Immature natural killer cell (primary cell): ENCODE measurements around the gene AEBP1. TPM values are rescaled to one million over a fixed set of nuclear protein-coding genes. Genes with fewer than 3 reads are reported as not detected.
A peak's percentile ranks its signal among the peaks of the same experiment; 100 is the strongest.

Experiments used
- DNase-seq, 3 donors: peaks; one replicate each; pipeline ENCODE4 v3.0.0; 2022; ENCODE audit warnings: mixed read lengths in 1 of 3
- H3K27ac Mint-ChIP-seq, 6 donors: one replicate each; pipeline ENCODE4 v1.8.0; 2020; ENCODE audit warnings: mixed read lengths in 6 of 6, mild to moderate bottlenecking in 5 of 6, inconsistent platforms in 4 of 6, moderate library complexity in 3 of 6
- H3K27me3 Mint-ChIP-seq, 3 donors: one replicate each; pipeline ENCODE4 v1.8.0; 2020 to 2021; ENCODE audit warnings: low read depth in 3 of 3, mild to moderate bottlenecking in 3 of 3, mixed read lengths in 3 of 3, moderate library complexity in 3 of 3, inconsistent platforms in 1 of 3
- H3K36me3 Mint-ChIP-seq, 3 donors: one replicate each; pipeline ENCODE4 v1.8.0; 2020; ENCODE audit warnings: mixed read lengths in 3 of 3, inconsistent platforms in 2 of 3, mild to moderate bottlenecking in 2 of 3
- H3K4me1 Mint-ChIP-seq, 2 donors: one replicate each; pipeline ENCODE4 v1.8.0; 2020; ENCODE audit warnings: inconsistent platforms in 2 of 2, mild to moderate bottlenecking in 2 of 2, mixed read lengths in 2 of 2, moderate library complexity in 1 of 2
- H3K4me3 Mint-ChIP-seq, 5 donors: one replicate each; pipeline ENCODE4 v1.8.0; 2020; ENCODE audit warnings: mild to moderate bottlenecking in 5 of 5, mixed read lengths in 5 of 5, inconsistent platforms in 3 of 5, moderate library complexity in 3 of 5
- H3K9me3 Mint-ChIP-seq, 6 donors: one replicate each; pipeline ENCODE4 v1.8.0; 2020; ENCODE audit warnings: mild to moderate bottlenecking in 6 of 6, mixed read lengths in 6 of 6, inconsistent platforms in 4 of 6, moderate library complexity in 3 of 6
- polyA plus RNA-seq, 3 donors: library from polyadenylated mRNA; unstranded; fragments of 300-500 nt; fragmentation: Illumina TruSeq; gene quantifications; one replicate each; pipeline ENCODE4 v1.2.3, GENCODE V29; 2021

The AEBP1 gene
- polyA plus RNA-seq, 3 donors from 2014 or later = 1.5 TPM; not detected in 1

DNA sequence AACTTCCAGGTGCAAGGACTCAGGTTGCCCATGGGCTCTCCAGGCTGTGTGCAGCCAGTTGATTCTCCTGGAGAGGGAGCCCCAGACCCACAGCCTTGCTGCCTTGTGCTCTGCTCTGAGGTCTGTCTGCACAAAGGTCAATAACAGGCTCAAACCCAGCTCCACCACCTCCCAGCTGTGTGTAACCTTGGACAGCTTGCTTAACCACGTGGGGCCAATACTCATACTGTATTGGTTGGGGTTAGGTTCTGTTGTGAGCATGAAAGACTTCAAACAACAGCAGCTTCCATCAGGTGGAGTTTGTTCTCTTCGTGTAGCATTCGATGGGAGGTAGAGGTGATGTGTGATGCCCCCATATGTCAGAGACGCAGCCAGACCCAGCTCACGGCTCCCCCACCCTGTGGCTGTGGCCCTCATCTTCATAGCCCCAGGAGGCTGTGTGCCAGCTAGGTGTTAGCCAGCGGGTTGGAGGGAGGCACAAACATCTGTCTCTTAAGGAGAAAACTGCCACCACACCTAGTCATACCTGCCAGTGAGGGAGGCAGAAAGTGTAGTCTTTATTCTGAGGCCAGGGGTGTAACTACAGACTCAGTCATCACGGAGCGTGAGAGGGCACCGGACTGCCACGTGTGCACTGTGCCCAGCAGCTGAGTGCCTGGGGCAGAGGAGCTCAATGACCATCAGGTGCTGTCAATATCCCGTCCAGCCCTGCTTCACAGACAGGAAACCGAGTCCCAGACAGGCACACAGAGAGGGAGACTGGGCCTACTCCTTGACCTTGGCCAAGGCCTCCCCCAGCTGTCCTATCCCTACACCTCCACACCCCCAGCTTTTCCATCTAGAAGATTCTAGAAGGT lies 27.3 kb downstream of the AEBP1 start:
- Mint-ChIP-seq H3K4me3 (no peak overlapping the region), H3K9me3 (no peaks in the 10 kb centered on the region), H3K27me3 (peaks cover 0 to 9% (median 0%) of the 10 kb centered on the region in 3 donors), H3K4me1 (no peaks in the 10 kb centered on the region), H3K36me3 (peaks cover 0 to 7% (median 0%) of the 10 kb centered on the region in 3 donors), H3K27ac (no peak overlapping the region)
- DNase-seq = no peak

DNA sequence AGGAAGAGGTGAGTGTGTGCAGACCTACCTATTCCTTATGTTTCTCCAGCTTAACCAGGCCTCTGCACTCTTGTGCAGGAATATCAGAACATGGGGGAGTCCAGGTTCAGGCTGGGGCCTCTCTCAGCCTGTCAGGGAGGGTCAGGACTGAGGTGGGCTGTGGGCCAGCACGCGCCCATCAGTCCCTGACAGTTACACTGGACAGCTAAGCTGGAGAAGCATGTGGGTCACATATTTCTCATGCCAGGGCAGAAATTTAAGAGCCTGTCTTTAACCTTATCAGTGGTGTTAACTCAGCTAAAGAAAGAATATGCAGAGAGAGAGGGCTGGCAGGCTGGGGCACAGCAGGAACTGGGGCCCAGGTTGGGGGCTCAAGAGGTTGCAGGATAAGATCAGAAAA lies 27.9 kb downstream of the AEBP1 start:
- Mint-ChIP-seq H3K4me1 (no peaks in the 10 kb centered on the region), H3K27me3 (peaks cover 0 to 9% (median 0%) of the 10 kb centered on the region in 3 donors), H3K9me3 (no peaks in the 10 kb centered on the region), H3K27ac (no peak overlapping the region), H3K4me3 (no peak overlapping the region), H3K36me3 (peaks cover 0 to 7% (median 0%) of the 10 kb centered on the region in 3 donors)
- no peak for DNase-seq

DNA sequence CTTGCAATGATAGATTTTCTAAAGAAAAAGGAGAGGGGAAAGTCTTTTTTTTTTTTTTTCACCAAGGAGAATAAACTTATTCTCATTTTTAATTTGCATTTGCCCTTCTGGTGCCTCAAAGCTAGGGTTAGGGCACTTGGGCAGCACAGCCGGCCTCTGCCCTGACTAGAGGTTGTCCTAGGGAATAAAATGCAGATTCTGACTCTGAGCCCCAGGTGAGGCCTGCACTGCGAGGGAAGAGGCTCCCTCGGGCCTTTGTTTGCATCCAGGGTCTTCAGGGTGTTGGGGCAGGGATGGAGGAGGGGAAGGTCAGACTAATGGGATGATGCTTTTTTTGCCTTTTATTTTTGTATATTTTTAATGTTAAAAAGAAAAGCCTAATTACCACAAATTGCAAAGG lies 29.1 kb downstream of the AEBP1 start:
- no peak for DNase-seq
- H3K27me3 Mint-ChIP-seq = peaks cover 1 to 6% (median 2%) of the 10 kb centered on the region in 3 donors
- no peaks in the 10 kb centered on the region for H3K36me3 Mint-ChIP-seq
- H3K9me3 Mint-ChIP-seq = no peaks in the 10 kb centered on the region
- H3K4me1 Mint-ChIP-seq = no peaks in the 10 kb centered on the region
- no peak overlapping the region for H3K4me3 Mint-ChIP-seq
- no peak overlapping the region for H3K27ac Mint-ChIP-seq

DNA sequence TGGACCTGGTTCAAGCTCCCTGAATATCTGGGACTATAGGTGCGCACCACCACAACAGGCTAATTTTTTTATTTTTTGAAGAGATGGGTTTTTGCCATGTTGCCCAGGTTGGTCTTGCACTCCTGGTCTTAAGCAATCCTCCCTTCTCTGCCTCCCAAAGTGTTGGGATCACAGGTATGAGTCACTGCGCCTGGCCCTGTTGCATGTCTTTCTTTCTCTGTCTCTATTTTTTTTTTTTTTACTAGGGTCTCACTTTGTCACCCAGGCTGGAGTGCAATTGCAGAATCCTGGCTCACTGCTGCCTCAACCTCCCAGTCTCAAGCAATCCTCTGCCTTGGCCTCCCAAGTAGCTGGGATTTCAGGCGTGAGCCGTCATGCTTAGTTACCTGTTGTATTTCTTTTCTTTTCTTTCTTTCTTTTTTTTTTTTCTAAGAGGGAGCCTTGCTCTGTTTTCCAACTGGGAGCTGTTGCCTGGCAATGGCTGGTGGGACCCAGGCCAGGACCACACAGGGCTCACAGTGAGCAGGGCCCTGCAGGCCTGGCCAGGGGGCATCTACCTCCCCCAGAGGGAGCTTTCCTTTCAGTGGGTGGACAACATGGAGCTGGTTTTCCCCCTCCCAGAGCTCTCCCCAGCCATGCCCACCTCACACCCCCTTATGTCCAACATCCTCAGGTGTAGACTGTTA lies 30.9 kb downstream of the AEBP1 start:
- Mint-ChIP-seq H3K27me3 (peaks cover 1 to 6% (median 6%) of the 10 kb centered on the region in 3 donors), H3K9me3 (no peaks in the 10 kb centered on the region), H3K4me3 (no peak overlapping the region), H3K27ac (no peak overlapping the region), H3K4me1 (no peaks in the 10 kb centered on the region), H3K36me3 (no peaks in the 10 kb centered on the region)
- no peak for DNase-seq

DNA sequence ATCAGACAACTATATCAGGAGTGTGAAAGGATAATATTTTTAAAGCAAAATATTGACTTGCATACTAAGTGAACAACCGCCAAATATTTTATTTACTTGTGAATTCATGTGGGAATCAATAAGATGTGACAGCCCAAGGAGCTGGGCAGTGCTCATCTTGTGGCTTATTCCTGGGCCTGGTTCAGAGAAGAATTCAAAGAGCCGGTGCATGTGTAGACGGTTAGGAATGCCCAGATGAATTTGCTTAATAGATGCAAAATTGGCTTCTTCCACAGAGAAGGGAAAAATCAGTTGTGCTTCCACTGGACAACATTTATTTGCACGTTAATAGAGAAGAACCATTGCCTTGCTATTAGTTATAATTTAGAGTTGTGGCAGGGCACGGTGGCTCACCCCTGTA lies 32.6 kb downstream of the AEBP1 start:
- Mint-ChIP-seq H3K27me3 (peaks cover 1 to 7% (median 6%) of the 10 kb centered on the region in 3 donors), H3K36me3 (no peaks in the 10 kb centered on the region), H3K27ac (no peak overlapping the region), H3K9me3 (no peaks in the 10 kb centered on the region), H3K4me3 (no peak overlapping the region), H3K4me1 (no peaks in the 10 kb centered on the region)
- no peak for DNase-seq

DNA sequence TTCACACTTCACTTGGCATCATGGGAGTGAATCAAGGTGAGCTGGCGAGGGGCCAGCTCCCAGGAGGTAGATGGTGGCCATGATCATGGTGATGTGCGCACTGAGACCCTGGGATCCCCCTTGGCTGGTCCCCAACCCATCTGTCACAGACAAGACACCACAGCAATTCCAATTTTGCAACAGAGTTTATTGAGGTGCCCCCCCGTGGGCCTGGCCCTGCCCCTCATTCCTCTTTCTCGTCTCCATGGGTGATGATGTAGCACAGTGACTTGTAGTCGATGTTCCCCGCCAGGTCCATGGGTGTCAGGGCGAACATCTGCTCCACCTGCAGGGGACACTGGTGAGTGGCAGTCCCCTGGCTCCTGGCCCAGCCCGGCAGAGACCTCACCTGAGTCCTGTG lies 34.6 kb downstream of the AEBP1 start:
- H3K27ac Mint-ChIP-seq = no peak overlapping the region
- H3K4me1 Mint-ChIP-seq = no peaks in the 10 kb centered on the region
- no peak overlapping the region for H3K4me3 Mint-ChIP-seq
- H3K9me3 Mint-ChIP-seq = no peaks in the 10 kb centered on the region
- no peaks in the 10 kb centered on the region for H3K36me3 Mint-ChIP-seq
- peaks cover 3 to 6% (median 6%) of the 10 kb centered on the region in 3 donors for H3K27me3 Mint-ChIP-seq
- no peak for DNase-seq

DNA sequence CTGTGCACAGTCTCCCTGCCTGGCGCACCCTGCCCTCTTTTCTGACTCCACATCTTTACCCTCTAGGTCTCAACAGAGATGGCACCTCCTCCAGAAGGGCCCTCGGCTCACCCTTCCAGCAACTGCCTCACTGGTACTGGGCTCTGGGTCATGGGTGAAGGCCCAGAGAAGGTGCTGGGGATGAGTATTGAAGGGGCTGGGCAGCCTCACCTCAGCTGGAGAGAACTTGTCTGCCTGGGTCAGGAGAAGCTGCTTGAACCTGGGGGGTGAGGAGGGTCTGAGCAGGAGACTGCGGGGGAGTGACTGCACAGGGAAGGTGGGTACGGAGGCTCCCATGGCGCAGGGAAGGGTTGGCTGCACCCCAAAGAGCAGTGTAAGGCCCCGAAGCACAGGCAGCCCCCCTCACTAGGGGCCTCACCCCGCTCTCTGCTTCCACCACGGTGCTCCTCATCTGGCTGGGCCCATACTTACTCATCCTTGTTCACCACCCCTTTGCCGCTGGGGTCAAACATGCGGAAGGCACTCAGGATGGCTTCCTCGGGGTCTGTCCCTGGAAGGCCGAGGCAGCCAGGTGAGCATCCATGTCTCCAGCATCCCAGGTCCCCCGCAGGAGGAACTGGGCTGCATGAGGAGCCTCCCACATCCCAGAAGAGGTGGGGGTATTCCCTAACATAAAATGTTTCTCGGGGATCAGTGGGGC lies 35.3 kb downstream of the AEBP1 start:
- Mint-ChIP-seq H3K4me3 (no peak overlapping the region), H3K36me3 (no peaks in the 10 kb centered on the region), H3K27me3 (peaks cover 3 to 6% (median 6%) of the 10 kb centered on the region in 3 donors), H3K27ac (no peak overlapping the region), H3K4me1 (peaks cover 0 to 2% of the 10 kb centered on the region in 2 donors), H3K9me3 (no peaks in the 10 kb centered on the region)
- no peak for DNase-seq

DNA sequence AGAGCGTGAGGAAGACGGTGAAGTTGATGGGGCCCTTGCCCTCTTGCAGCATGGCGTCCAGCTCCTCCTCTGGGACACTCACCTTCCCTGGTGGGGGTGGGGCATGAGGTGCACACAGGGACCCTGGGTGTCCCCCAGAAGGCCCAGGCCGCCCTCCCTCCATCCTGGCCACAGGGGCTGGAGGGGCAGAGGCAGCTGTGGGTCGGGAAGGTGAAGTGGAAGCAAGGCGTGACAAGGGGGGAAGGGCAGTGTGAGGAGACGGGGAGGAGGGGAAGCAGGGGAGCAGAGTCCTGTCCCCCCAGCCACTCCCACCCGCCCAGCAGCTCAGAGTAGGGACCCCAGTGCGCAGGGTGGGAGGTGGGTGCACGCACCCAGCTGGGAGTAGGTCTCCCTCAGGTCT lies 36.2 kb downstream of the AEBP1 start:
- Mint-ChIP-seq H3K27ac (no peak overlapping the region), H3K36me3 (no peaks in the 10 kb centered on the region), H3K9me3 (no peaks in the 10 kb centered on the region), H3K27me3 (peaks cover 3 to 6% (median 3%) of the 10 kb centered on the region in 3 donors), H3K4me3 (no peak overlapping the region), H3K4me1 (peaks cover 3 to 4% of the 10 kb centered on the region in 2 donors)
- DNase-seq = no peak

DNA sequence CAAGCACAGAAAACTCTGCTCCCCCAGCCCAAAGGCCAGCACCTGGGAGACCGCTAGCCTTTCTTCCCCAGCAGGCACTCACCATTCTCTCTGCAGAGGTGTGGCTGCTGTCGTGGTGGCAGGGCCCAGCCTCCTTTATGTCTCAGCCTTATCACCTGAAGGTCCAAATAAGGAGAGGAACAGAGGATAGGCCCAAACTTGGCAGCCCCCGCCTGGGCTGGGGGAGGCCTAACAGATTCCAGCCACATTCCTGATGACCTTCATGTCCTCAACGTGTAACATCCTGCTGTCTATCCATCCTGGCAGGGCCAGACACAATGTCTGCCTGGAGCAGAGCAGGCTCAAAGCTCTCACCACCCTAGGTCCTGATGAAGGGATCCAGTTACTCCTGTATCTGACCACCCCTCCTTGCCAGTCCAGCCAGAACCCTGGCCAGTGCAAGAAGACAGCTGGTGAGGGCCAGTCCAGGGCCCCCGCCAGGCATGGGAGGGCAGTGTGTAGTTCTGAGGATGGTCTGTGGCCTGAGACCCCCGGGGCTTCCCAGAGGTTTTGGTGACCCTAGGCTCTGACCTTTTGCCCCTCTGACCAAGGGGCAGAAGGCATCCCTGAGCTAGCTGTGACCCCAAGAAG lies 37.2 kb downstream of the AEBP1 start, which contains the start of gene MYL7:
TSS of gene MYL7 (minus strand) at position 112 of the 630 bp plus-strand sequence. CDS start at position 85, 27 bp downstream.
- DNase-seq = no peak
- Mint-ChIP-seq H3K9me3 (peaks cover 0 to 1% (median 0%) of the 10 kb centered on the region in 6 donors), H3K27me3 (peaks cover 3 to 6% (median 6%) of the 10 kb centered on the region in 3 donors), H3K4me1 (peaks cover 7% of the 10 kb centered on the region in 2 donors), H3K27ac (no peak within 1 kb of the TSS), H3K4me3 (no peak within 1 kb of the TSS), H3K36me3 (no peaks in the 10 kb centered on the region)

DNA sequence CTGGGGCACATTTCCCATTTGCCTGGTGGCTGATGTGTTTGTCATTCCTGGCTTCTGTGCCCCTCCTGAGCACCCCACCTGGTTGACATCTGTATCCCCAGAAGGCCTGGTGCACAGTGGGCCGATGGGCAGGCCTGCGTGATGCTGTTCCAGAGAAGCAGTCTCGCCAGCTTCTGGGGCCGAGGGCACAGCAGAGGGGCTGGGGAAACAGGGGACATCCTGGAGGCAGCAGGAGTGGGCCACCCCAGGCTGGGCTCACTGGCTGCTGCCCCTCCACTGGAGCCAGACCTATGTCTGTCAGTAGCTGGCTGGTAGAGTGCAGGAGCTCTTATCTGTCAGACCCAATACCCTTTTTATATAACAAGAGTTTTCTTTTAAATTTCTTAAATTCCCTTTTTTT lies 37.9 kb downstream of the AEBP1 start:
- Mint-ChIP-seq H3K27me3 (peaks cover 3 to 12% (median 6%) of the 10 kb centered on the region in 3 donors), H3K4me1 (peaks cover 7 to 8% of the 10 kb centered on the region in 2 donors), H3K36me3 (no peaks in the 10 kb centered on the region), H3K27ac (no peak overlapping the region), H3K9me3 (peaks cover 0 to 1% (median 0%) of the 10 kb centered on the region in 6 donors), H3K4me3 (no peak overlapping the region)
- DNase-seq = no peak

DNA sequence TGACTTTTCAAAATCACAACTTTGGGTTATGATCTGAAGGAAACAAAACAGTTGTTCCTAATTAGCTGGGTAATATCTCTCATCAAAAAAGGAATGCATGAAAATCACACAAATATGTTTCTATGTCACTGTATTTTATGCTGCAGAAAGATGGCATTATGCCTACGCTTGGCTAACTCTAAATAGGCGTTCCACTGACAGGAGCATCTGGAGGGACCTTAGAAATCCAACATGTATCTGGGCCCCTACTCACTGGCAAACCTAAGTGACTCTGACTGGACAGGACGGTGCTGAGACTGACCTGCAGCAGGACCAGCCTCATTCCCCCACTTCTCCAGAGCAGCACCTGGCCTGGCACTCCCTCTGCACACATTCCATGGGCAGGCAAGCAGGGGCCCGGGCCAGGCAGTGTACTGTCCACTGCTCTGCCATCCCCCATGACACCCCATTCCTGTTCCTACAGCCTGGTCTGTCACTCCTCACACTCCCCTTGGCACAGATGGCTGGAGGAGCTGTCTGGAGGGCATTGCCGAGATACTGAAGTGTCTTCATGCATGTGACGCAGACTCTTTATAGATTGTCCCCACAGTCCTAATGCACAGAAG lies 39.6 kb downstream of the AEBP1 start:
- peaks cover 2 to 11% (median 6%) of the 10 kb centered on the region in 3 donors for H3K27me3 Mint-ChIP-seq
- H3K9me3 Mint-ChIP-seq = peaks cover 0 to 1% (median 0%) of the 10 kb centered on the region in 6 donors
- no peak overlapping the region for H3K4me3 Mint-ChIP-seq
- no peak for DNase-seq
- no peaks in the 10 kb centered on the region for H3K36me3 Mint-ChIP-seq
- peak overlapping the region in 2 of 6 donors; percentile 6 to 31 for H3K27ac Mint-ChIP-seq
- H3K4me1 Mint-ChIP-seq = peaks cover 7 to 8% of the 10 kb centered on the region in 2 donors

DNA sequence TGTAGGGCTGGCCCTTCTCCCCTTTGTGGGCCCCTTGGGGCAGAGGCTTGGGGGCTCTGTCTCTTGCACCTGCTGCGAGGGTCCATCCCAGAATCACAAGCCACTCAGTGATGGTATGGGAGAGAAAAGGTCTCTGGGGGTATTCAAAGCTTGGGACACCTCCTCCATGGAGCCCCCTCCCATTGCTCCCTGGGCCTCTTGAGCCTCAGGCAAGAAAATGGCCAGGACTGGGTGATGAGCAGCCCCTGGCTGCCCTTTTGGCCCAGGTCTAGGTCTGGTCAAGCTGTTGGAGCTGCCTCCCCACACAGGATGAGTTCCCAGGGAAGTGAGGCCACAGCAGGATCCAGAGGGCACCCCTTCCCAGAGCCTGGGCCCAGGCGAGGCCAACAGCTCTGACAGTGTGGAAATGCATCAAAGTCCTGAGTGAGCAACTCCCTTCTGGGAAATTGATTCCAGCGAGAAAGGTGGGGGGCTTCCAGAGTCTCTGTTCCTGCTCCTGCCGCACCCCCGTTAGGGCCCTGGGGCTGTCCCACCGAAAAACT lies 40.4 kb downstream of the AEBP1 start:
- Mint-ChIP-seq H3K36me3 (no peaks in the 10 kb centered on the region), H3K4me3 (no peak overlapping the region), H3K9me3 (peaks cover 0 to 1% (median 0%) of the 10 kb centered on the region in 6 donors), H3K27me3 (peaks cover 2 to 7% (median 6%) of the 10 kb centered on the region in 3 donors), H3K27ac (no peak overlapping the region), H3K4me1 (peaks cover 7 to 8% of the 10 kb centered on the region in 2 donors)
- no peak for DNase-seq
